Measurements from ENCODE around the gene CIDEC. TPM values are rescaled to one million over a fixed set of nuclear protein-coding genes. Genes with fewer than 3 reads are reported as not detected.
"Not testable (repeated sequence)": the region's sequence is repeated elsewhere in the genome, so short reads cannot be mapped to it uniquely, and the experiment has no call there.

Gene CIDEC
- total RNA-seq, 6 donors from 2014 or later = not detected

DNA sequence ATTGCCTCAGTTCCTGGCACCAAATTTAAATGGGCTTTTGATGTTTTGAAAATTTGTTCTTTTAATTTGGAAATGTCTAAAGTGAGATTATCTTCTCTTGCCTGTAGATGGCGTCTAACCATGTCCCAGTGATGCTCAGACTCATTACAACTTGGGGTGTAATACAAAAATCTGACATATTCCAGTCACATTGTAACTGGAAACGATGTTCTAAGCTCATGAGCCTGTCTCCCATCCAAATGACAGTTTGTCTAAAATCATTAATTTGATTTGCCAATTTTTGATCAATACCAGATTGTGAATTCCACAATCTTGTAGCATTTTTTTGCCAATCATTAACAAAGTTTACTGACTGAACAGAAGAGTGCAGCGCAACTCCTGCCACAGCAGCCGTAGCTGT, 31.2 kb downstream of the CIDEC start:
- H3K9me3 ChIP-seq; H3K36me3 ChIP-seq; ATAC-seq (ENCODE audit: low FRiP score in 2 of 2); H3K27me3 ChIP-seq; H3K27ac ChIP-seq; H3K4me3 ChIP-seq; DNase-seq: not testable (repeated sequence)
- TF ChIP-seq, protein P1, sequence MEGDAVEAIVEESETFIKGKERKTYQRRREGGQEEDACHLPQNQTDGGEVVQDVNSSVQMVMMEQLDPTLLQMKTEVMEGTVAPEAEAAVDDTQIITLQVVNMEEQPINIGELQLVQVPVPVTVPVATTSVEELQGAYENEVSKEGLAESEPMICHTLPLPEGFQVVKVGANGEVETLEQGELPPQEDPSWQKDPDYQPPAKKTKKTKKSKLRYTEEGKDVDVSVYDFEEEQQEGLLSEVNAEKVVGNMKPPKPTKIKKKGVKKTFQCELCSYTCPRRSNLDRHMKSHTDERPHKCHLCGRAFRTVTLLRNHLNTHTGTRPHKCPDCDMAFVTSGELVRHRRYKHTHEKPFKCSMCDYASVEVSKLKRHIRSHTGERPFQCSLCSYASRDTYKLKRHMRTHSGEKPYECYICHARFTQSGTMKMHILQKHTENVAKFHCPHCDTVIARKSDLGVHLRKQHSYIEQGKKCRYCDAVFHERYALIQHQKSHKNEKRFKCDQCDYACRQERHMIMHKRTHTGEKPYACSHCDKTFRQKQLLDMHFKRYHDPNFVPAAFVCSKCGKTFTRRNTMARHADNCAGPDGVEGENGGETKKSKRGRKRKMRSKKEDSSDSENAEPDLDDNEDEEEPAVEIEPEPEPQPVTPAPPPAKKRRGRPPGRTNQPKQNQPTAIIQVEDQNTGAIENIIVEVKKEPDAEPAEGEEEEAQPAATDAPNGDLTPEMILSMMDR (IDR thresholded peaks at IDR 0.05) = peak; percentile 26 to 57 (median 38)
- WGBS, 2 donors = 36 to 38% methylated on average over 4 of the region's 4 CpGs
- H3K4me1 ChIP-seq = peaks cover 4 to 21% (median 9%) of the 10 kb centered on the region in 4 donors

DNA sequence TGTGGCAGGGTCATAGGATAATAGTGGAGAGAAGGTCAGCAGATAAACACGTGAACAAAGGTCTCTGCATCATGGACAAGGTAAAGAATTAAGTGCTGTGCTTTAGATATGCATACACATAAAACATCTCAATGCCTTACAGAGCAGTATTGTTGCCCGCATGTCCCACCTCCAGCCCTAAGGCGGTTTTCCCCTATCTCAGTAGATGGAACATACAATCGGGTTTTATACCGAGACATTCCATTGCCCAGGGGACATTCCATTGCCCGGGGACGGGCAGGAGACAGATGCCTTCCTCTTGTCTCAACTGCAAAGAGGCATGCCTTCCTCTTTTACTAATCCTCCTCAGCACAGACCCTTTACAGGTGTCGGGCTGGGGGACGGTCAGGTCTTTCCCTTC, 32.2 kb downstream of the CIDEC start:
- H3K27ac ChIP-seq; H3K4me3 ChIP-seq; H3K9me3 ChIP-seq; DNase-seq; ATAC-seq (ENCODE audit: low FRiP score in 2 of 2); H3K27me3 ChIP-seq; H3K36me3 ChIP-seq: not testable (repeated sequence)
- H3K4me1 ChIP-seq = peaks cover 7 to 27% (median 12%) of the 10 kb centered on the region in 4 donors
- 57 to 76% methylated on average over 5 to 9 of the region's 9 CpGs for WGBS, 2 donors

DNA sequence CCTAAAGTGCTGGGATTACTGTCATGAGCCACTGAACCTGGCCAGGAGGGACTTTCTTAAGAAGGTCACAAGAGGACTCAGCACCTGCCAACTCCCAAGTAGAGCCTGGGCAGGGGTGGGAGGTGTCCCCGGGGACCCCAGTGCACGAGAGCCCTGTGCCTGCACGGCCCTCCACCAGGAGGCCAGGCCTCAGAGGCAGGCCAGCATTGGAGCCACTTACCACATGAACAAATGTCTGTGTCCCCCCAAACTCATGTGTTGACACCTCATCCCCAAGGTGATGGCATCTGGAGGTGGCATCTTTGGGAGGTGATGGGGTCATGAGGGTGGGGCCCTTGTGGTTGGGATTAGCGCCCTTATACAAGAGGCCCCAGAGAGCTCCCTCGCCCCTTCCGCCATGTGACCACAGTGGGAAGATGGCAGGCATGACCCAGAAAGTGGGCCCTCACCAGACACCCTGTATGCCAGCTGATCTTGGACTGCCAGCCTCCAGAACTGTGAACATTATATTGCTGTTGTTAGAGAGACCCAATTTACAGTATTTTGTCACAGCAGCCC, 33.0 kb downstream of the CIDEC start:
- no peak for ATAC-seq (ENCODE audit: low FRiP score in 2 of 2)
- H3K9me3 ChIP-seq = no peaks in the 10 kb centered on the region
- H3K36me3 ChIP-seq = no peaks in the 10 kb centered on the region
- WGBS, 2 donors = 85 to 100% methylated on average over 4 to 6 of the region's 6 CpGs
- peak in 1 of 2 donors; percentile 50 for DNase-seq
- no peak overlapping the region for H3K4me3 ChIP-seq
- peaks cover 13 to 29% (median 15%) of the 10 kb centered on the region in 4 donors for H3K4me1 ChIP-seq
- TF ChIP-seq, protein P1 (IDR thresholded peaks at IDR 0.05) = no peak
- TF ChIP-seq EP300 (IDR thresholded peaks at IDR 0.05) = no peak
- no peak for TF ChIP-seq POLR2A (IDR thresholded peaks at IDR 0.05)
- no peak for TF ChIP-seq POLR2AphosphoS5 (IDR thresholded peaks at IDR 0.05)
- H3K27me3 ChIP-seq = no peaks in the 10 kb centered on the region
- H3K27ac ChIP-seq = no peak overlapping the region

DNA sequence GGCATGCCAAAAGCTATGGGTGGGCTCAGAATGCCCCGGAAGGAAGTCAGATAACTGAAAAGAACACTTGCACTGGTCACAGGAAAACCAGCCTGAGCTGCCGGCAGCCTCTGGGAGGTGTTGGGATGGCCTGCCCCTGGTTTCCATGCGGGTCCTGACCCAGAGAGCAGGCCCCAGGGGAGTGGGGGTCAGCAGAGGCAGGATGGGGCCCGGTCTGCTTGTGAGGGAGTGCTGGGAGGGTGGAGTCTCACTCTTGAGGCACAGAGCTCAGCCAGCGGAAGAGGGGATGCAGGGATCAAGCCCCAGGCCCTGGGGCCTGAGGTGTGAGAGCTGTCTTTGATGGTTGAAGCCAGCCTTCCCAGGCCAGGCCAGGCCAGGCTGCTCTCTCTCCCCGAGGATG, 33.8 kb downstream of the CIDEC start:
- H3K27ac ChIP-seq = no peak overlapping the region
- no peaks in the 10 kb centered on the region for H3K9me3 ChIP-seq
- peaks cover 13 to 30% (median 14%) of the 10 kb centered on the region in 4 donors for H3K4me1 ChIP-seq
- TF ChIP-seq EP300 (IDR thresholded peaks at IDR 0.05) (no peak), POLR2A (IDR thresholded peaks at IDR 0.05) (no peak)
- TF ChIP-seq, protein P1 (IDR thresholded peaks at IDR 0.05) = no peak
- no peak overlapping the region for H3K4me3 ChIP-seq
- H3K27me3 ChIP-seq = no peaks in the 10 kb centered on the region
- no peak for DNase-seq
- WGBS, 2 donors = 58 to 74% methylated on average over 6 of the region's 6 CpGs
- H3K36me3 ChIP-seq = peaks cover 0 to 8% (median 3%) of the 10 kb centered on the region in 4 donors
- peak in 1 of 2 donors; percentile 29 for ATAC-seq (ENCODE audit: low FRiP score in 2 of 2)

DNA sequence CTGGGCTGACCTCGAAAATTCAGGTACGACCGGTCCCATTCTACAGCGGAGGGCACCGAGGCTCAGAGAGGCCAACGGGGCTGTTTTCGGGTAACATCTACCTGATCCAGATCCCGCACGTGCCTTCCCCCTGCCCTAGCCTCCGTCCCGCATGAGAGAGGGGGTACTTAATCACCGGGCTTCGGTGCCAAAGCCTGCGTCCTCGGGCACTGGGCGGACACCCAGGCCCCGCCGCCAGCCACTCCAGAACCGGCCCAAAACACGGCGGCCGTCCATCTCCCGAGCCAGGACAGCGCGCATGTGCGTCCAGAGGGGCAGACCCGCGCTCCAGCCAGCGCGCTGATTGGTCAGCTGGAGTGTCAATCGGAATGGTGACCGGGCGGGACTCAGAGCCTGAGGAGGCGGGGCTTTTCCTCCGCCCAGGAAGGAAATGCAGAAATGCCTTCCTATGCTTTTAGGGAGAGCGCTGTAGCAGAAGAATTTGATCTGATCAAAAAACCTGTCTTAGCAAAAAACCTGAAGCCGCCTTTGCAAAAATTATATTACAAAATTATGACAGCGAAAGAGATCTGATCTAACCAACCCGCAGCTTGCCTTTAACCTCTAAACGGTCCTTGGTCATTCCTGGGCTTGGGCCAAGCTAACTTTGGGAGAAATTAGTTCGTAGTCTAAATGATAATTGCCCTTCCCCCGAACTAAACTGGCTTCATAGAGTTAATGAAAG, 36.2 kb downstream of the CIDEC start, which contains the start of gene RPUSD3:
RPUSD3 (minus strand) TSS at position 294 of the 724 bp plus-strand sequence; CDS start at position 276, 18 bp downstream.
- TF ChIP-seq POLR2A (IDR thresholded peaks at IDR 0.05) = peak in 2 of 4 donors; percentile 66 to 81
- TF ChIP-seq, protein P1 (IDR thresholded peaks at IDR 0.05) = peak in 1 of 6 experiments; percentile 7
- TF ChIP-seq EP300 (IDR thresholded peaks at IDR 0.05) = no peak
- peak; percentile 78 to 87 for TF ChIP-seq POLR2AphosphoS5 (IDR thresholded peaks at IDR 0.05)
- 0 to 1% methylated on average over 12 to 20 of the region's 42 CpGs for WGBS, 2 donors
- Histone ChIP-seq H3K27ac (peak within 1 kb of the TSS; percentile 63 to 89 (median 82)), H3K9me3 (no peaks in the 10 kb centered on the region), H3K4me3 (peak within 1 kb of the TSS; percentile 65 to 90 (median 84)), H3K36me3 (peaks cover 0 to 31% (median 23%) of the 10 kb centered on the region in 4 donors), H3K4me1 (peaks cover 13 to 30% (median 14%) of the 10 kb centered on the region in 4 donors), H3K27me3 (no peaks in the 10 kb centered on the region)
- peak; percentile 98 to 99 for ATAC-seq (ENCODE audit: low FRiP score in 2 of 2)
- DNase-seq = peak; percentile 98
